Hepatocyte (in vitro differentiated cells): ENCODE data around the gene HUWE1. TPM values are rescaled to one million over a fixed set of nuclear protein-coding genes. Genes with fewer than 3 reads are reported as not detected.

Experiments
- DNase-seq: peaks from one replicate; pipeline ENCODE4 v3.0.0-alpha.2; 2016; ENCODE audit warnings: low spot score
- H2AFZ ChIP-seq: fragments of 200-600 bp; sonication (generic); 2 replicates; pipeline ENCODE4 v1.6.0; 2016; ENCODE audit warnings: antibody characterized with exemption, mild to moderate bottlenecking
- H3K27ac ChIP-seq: fragments of 200-600 bp; sonication (generic); 2 replicates; pipeline ENCODE4 v1.5.1; 2016; ENCODE audit warnings: mild to moderate bottlenecking
- H3K27me3 ChIP-seq: fragments of 200-600 bp; sonication (generic); 2 replicates; pipeline ENCODE4 v1.6.1; 2016
- H3K36me3 ChIP-seq: fragments of 200-600 bp; sonication (generic); replicated peaks from 2 replicates; pipeline ENCODE4 v1.5.1; 2016; ENCODE audit warnings: low read depth; ENCODE audit not compliant: insufficient read depth
- H3K4me1 ChIP-seq: fragments of 200-600 bp; sonication (generic); 2 replicates; pipeline ENCODE4 v1.5.1; 2016; ENCODE audit warnings: mild to moderate bottlenecking, moderate library complexity; ENCODE audit not compliant: insufficient read depth
- H3K4me2 ChIP-seq: fragments of 200-600 bp; sonication (generic); 2 replicates; pipeline ENCODE4 v1.6.0; 2016
- H3K4me3 ChIP-seq: fragments of 200-600 bp; sonication (generic); 2 replicates; pipeline ENCODE4 v1.5.1; 2016; ENCODE audit warnings: mild to moderate bottlenecking
- H3K79me2 ChIP-seq: fragments of 200-600 bp; sonication (generic); 2 replicates; pipeline ENCODE4 v1.6.0; 2017; ENCODE audit warnings: mild to moderate bottlenecking
- H3K9me2 ChIP-seq: fragments of 200-600 bp; sonication (generic); replicated peaks from 2 replicates; pipeline ENCODE4 v1.6.0; 2017; ENCODE audit warnings: mild to moderate bottlenecking; ENCODE audit not compliant: insufficient read depth
- H3K9me3 ChIP-seq: fragments of 200-600 bp; sonication (generic); 2 replicates; pipeline ENCODE4 v1.5.1; 2016; ENCODE audit warnings: low read depth, mild to moderate bottlenecking
- H4K20me1 ChIP-seq: fragments of 200-600 bp; sonication (generic); 2 replicates; pipeline ENCODE4 v1.6.0; 2016; ENCODE audit warnings: mild to moderate bottlenecking; ENCODE audit not compliant: insufficient read depth, poor library complexity, severe bottlenecking
- CTCF ChIP-seq: fragments of 200-600 bp; sonication (generic); IDR thresholded peaks from 2 replicates; pipeline ENCODE4 v1.5.1; 2016; ENCODE audit warnings: antibody characterized with exemption, mild to moderate bottlenecking; ENCODE audit not compliant: poor library complexity
- EZH2 ChIP-seq: fragments of 200-600 bp; sonication (generic); IDR thresholded peaks from 2 replicates; pipeline ENCODE4 v1.6.1; 2016; ENCODE audit warnings: antibody characterized with exemption, mild to moderate bottlenecking, borderline replicate concordance
- EZH2phosphoT487 ChIP-seq: fragments of 200-600 bp; sonication (generic); IDR thresholded peaks from one replicate; pipeline ENCODE4 v1.6.1; 2018; ENCODE audit warnings: antibody characterized with exemption, mild to moderate bottlenecking, low read depth, moderate library complexity; ENCODE audit not compliant: unreplicated experiment, severe bottlenecking
- WGBS: methylation state at CpG from one replicate; pipeline ENCODE4 v1.1.6; 2016; ENCODE audit warnings: low lambda C conversion rate; ENCODE audit errors: missing lambda C conversion rate; 5-methylcytosine and 5-hydroxymethylcytosine counted together
- polyA plus RNA-seq: library from polyadenylated mRNA; unstranded; fragments of >200 nt; fragmentation: Nextera tagmentation; extraction: Ambion mirVana; gene quantifications from 2 replicates; pipeline ENCODE4 v1.2.1, GENCODE V29; 2016
- total RNA-seq: library from RNA; depleted of rRNA; stranded (reverse); fragments of >200 nt; gene quantifications from 2 replicates; pipeline ENCODE4 v1.2.3, GENCODE V29; 2014

The HUWE1 gene
- total and polyA plus RNA-seq, 2 experiments from 2014 or later: 39.2 to 104 TPM

DNA sequence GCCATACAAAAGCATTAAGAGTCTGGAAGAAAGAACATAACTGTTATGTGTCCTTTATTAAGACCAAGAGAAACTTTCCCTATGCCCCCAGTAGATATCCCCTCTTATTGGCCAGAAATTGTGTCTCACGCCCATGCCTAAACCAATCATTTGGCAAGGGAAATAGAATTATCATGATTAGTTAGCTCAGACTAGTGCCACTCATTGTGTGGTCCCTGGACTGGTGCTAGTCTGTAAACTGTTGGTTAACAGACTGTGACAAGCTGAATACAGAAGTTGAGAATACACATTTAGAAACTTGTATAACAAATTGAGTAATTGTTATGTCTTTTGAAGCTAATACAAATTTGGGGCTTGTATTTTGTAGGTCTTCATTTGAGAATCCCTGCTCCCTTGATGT is 8.1 kb upstream of the HUWE1 start:
- TF ChIP-seq CTCF (no peak), EZH2phosphoT487 (no peak)
- Histone ChIP-seq H3K36me3 (no peaks in the 10 kb centered on the region), H3K79me2 (no peaks in the 10 kb centered on the region), H3K4me3 (no peak overlapping the region), H3K27ac (no peak overlapping the region), H3K27me3 (no peaks in the 10 kb centered on the region), H4K20me1 (no peaks in the 10 kb centered on the region), H2AFZ (no peak overlapping the region), H3K4me2 (no peak overlapping the region), H3K4me1 (no peaks in the 10 kb centered on the region), H3K9me2 (no peaks in the 10 kb centered on the region), H3K9me3 (no peaks in the 10 kb centered on the region)
- WGBS: 85% methylated on average over 1 of the region's 1 CpG
- DNase-seq: no peak

DNA sequence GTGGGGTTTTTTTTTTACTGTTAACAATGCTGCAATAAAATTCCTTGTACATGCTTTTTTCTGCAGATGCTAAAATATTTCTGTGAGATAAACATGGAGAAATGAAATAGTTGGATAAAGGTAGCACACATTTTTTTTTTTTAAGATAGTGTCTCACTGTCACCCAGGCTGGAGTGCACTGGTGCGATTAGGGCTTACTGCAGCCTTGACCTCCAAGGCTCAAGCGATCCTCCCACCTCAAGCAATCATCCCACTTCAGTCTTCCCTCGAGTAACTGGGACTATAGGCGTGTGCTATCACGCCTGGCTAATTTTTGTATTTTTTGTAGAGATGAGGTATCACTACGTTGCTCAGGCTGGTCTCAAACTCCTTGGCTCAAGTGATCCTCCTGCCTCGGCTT is 1.8 kb upstream of the HUWE1 start:
- Histone ChIP-seq H3K4me2 (no peak overlapping the region), H2AFZ (no peak overlapping the region), H3K27ac (no peak overlapping the region), H3K79me2 (peaks cover 9% of the 10 kb centered on the region), H3K9me3 (no peaks in the 10 kb centered on the region), H3K27me3 (no peaks in the 10 kb centered on the region), H3K36me3 (no peaks in the 10 kb centered on the region), H3K9me2 (no peaks in the 10 kb centered on the region), H4K20me1 (no peaks in the 10 kb centered on the region), H3K4me3 (no peak overlapping the region), H3K4me1 (no peaks in the 10 kb centered on the region)
- WGBS: 79% methylated on average over 7 of the region's 7 CpGs
- no peak for DNase-seq
- no peak for TF ChIP-seq EZH2phosphoT487
- no peak for TF ChIP-seq EZH2
- TF ChIP-seq CTCF: no peak

DNA sequence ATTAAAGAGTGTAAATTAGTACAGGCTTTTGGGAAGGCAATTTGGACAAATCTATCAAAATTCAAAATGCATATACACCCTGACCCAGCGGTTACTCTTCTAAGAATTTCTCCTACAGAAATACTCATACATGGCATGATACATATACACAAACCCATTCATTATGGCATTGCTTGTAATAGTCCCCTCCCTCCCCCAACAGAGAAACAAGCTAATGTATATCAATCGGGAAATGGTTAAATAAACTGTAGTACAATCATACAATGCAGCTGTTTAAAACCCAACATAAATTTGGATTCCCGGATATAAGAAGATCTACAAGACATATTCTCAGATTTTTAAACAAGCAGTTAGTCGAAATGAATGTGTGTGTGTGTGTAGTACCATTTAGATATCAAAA is 808 bp downstream of the HUWE1 start:
- TF ChIP-seq CTCF: no peak
- no peak for TF ChIP-seq EZH2
- no peak for TF ChIP-seq EZH2phosphoT487
- H3K9me2 ChIP-seq: no peaks in the 10 kb centered on the region
- peak overlapping the region; percentile 94 for H3K27ac ChIP-seq

More for the DNA sequence above, 808 bp downstream of the HUWE1 start:
- Histone ChIP-seq H2AFZ (peak overlapping the region; percentile 87), H3K9me3 (no peaks in the 10 kb centered on the region), H4K20me1 (peaks cover 14% of the 10 kb centered on the region), H3K79me2 (peaks cover 35% of the 10 kb centered on the region), H3K4me1 (no peaks in the 10 kb centered on the region), H3K4me2 (peak overlapping the region; percentile 71), H3K27me3 (no peaks in the 10 kb centered on the region), H3K36me3 (no peaks in the 10 kb centered on the region), H3K4me3 (peak overlapping the region; percentile 62)
- no peak for DNase-seq
- 45% methylated on average over 4 of the region's 4 CpGs for WGBS
